SU-DHL-6 (cell line): Measurements from ENCODE around the gene RAMACL.

ENCODE experiments used
- CTCF ChIP-seq: fragments of 200-600 bp; sonication (generic); IDR thresholded peaks from one replicate; pipeline ENCODE4 v1.5.1; 2017; ENCODE audit warnings: antibody characterized with exemption, mild to moderate bottlenecking, low read length, moderate library complexity; ENCODE audit not compliant: insufficient read depth, poor library complexity, severe bottlenecking
- EZH2phosphoT487 ChIP-seq: fragments of 200-600 bp; sonication (generic), shearing (Covaris generic); conservative IDR thresholded peaks from 2 replicates; pipeline ENCODE4 v1.6.1; 2018; ENCODE audit warnings: mild to moderate bottlenecking, antibody characterized with exemption, low read length, moderate library complexity, mixed read lengths

DNA sequence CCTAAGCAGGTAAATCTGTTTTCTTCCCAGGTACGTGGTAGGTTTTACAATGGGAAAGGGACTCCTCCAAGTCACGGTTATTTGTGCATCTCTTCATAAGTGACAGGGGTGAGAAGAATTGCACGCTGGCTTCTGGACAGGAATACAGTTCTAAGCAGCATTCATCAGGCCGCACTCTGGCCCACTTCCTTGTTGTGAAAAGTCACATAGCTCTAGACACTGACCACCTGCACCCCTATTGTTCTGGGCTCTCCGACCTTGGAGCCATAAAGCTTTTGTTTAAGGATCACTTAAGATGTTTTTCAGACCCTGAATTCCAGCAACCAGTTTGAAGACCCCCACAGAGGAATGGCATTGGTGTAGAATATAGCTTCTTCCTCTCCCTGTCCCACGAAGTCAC, 31.4 kb downstream of the RAMACL start:
- TF ChIP-seq EZH2phosphoT487 (no peak), CTCF (no peak)
